GM21529 (cell line): ENCODE measurements around the gene CALHM5.

Source experiments
- ATAC-seq: cut with Tn5 transposase; IDR thresholded peaks from one replicate; pipeline ENCODE4 v1.9.1; 2021; ENCODE audit not compliant: unreplicated experiment

The CALHM5 gene

DNA sequence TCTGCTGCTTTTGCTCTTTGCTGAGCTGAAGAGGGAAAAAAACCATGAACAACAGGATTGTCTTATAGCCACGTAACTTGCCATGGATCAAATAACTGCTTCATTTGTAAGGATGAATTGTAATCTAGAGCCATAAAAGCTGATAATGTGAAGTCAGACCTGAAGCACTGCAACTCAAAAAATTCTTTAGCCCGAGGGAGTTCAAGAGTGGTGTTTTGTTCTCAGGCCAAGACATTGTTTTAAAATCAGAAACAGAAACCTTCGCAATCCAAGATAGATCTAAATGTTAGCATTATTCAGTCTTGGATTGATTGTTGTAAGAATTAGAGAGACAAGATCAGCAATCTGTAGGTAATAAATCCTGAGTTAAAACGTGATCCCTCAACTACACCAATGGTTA is 34.2 kb downstream of the CALHM5 start, which contains the start of gene TRAPPC3L:
Gene TRAPPC3L, minus strand, starts transcription at position 34 of the 400 bp plus-strand sequence. CDS start 170 bp downstream, outside the sequence.
- ATAC-seq: no peak

DNA sequence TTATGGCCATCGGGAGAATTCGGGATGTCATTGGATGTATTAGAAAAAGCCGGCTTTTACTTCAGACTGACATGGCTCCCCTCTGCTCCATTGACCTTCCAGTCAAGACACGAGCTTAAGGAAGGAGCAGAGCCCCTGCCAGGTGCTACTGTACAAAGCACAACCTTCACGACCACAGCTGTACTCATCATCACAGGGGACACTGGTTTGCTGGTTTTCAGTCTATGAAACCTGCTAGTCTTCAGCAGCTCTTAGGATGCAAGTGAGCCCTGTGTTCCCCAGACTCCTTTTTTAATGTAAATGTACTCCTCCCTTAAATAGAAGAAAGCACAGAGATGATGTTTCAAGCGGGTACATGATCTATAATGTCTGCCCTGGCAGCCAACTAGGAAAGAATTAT is 35.9 kb downstream of the CALHM5 start:
- no peak for ATAC-seq

DNA sequence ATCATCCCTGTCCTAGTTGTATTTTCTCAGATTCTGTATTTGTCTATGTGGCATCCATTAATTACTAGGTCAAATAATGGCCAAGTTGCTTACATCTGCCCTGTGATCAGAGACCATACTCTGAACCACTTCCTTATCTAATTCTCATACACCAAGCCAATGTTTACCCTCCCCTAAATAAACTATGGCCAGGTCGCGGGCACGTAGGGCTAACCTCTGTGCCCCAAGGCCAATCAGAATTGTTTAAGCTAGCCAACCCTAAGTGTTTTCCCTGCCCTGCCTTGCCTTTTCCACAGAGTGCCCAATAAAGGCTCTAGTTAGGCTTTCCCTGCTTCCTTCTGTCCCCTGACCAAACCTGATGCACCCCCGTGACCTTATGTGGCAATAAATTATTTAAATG is 39.4 kb downstream of the CALHM5 start:
- no peak for ATAC-seq

DNA sequence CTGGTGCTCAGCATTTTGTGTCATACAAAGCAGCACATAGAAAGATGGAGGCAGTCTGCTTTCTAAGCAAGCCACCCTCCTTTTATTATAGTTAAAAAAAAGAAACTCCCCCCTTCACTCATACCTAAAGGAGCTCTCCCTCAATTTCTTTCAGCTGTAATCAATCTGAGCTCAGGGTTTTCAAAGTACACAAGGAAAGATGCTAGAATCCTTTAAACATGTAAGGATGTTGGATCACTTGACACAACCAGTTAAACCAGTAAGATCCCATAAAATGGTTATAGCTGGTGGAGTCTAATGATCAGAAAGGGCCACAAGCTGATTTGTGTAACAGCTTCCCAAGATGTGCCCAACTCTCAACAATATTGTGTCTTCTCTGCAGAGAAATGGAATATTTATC is 42.0 kb downstream of the CALHM5 start, which contains the start of gene CALHM4:
Gene CALHM4, plus strand, starts transcription at position 301 of the 400 bp plus-strand sequence. Its CDS starts 43 bp downstream, at position 344.
- no peak for ATAC-seq

DNA sequence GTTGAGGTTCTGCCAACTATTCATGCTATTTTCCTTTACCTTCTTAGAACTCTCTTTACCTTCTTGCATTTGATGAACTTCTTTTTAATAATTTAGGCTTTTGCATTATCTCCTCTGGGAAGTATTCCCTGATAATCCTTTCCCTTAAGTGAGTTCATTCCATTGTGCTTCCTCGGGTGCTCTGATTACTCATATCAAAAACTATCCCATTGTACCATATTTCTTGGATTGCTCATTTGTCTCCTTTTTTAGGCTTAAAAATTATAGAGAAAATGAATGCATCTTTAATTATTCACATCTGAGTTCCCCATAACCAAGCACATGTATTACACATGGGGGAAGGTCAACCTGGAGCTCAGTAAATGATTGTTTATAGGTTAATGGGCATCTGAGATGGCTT is 44.6 kb downstream of the CALHM5 start:
- no peak for ATAC-seq

DNA sequence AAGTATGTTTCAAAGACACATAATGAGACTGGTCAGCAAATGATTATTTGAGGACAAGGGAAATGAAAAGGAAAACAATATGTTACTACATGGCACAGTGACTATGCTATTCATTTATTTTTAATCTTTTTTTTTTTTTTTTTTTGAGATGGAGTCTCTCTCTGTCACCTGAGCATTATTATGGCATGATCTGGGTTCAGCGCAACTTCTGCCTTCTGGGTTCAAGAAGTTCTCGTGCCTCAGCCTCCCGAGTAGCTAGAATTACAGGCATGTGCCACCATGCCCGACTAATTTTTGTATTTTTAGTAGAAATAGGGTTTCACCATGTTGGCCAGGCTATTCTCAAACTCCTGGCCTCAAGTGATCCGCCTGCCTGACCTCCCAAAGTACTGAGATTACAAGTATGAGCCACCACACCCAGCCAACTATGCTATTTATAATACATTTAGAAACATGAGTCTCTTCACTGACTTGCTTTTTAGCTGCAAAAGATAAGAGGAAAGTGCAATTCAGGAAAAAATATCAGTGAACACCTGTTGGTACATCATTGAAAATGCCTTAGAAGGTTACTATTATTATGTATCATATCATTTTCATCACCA is 45.5 kb downstream of the CALHM5 start:
- no peak for ATAC-seq

DNA sequence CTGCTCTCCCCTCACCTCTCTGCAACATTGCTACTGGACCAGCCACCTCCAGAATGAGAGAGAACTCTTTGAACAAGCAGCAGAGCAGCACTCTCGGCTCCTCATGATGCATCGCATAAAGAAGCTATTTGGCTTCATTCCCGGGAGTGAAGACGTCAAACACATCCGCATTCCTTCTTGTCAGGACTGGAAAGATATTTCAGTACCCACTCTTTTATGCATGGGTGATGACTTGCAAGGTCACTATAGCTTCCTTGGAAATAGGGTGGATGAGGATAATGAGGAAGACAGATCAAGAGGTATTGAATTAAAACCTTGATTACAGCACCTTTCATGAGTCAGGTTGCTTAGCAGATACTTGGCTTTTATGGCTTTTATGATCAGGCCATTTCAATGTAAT is 46.5 kb downstream of the CALHM5 start:
- ATAC-seq: no peak

DNA sequence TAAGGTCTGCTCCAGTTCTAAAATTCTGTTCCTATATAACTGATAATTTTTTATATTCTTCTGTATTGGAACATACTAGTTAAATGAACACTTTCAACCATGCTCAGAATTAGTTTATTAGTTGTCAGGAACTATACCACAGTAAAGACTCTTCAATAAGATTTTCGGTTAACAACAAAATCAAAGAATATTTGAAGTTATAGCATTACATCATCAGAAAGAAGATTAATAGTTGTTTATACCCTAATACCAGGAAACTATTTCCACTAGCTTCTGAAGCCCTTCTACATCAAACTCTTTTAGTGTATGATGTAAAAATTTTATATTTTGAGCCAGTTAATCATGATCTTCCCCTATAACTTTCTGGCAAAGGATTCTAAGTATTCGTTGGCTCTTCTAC is 48.7 kb downstream of the CALHM5 start:
- no peak for ATAC-seq

DNA sequence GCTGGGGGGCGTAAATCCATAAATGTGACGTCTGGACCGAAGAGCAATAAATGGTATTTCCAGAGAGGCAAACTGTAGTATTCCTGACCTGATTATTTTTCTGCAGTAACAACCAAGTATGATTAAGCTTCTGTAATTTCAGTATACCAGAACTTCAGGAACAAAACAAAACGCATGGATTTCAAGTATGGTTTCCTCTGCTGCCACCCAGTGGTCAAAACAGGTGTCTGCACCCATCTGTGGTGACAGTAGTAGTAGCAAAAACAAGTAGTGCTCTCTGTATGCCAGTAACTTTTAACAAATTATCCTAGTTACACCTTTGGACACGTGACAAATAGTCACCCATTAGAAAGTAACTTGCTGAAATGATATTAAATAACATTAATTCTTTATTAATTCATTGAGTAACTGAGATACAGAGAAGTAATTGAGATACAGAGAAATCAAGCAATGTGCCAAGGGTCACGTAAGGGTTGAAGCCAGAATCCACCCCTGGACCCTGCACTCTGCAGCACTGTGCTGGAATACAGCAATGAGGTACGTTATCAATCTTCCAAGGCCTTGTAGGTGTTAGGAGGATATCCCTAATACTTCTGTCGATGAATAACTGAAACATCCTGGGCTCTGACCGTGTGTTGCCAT is 50.1 kb downstream of the CALHM5 start:
- ATAC-seq: peak; percentile 67

DNA sequence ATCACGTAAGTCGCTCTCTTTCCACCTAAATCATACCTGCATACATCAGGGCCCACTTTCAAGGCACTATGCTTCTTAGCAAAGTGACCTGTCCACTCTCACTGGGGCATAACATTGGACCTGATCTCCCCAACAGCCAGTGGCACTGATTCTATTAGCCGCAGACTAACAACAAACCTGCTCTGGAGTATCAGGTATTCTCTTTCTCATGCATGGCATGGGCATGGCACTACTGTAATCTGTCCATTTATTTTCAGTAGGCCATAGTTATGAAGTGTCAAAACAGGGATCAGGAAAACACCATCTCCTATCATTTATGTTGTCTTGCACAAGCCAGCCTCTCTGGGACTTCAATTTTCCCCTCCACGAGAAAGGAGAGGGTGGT is 50.6 kb downstream of the CALHM5 start:
- ATAC-seq: no peak

DNA sequence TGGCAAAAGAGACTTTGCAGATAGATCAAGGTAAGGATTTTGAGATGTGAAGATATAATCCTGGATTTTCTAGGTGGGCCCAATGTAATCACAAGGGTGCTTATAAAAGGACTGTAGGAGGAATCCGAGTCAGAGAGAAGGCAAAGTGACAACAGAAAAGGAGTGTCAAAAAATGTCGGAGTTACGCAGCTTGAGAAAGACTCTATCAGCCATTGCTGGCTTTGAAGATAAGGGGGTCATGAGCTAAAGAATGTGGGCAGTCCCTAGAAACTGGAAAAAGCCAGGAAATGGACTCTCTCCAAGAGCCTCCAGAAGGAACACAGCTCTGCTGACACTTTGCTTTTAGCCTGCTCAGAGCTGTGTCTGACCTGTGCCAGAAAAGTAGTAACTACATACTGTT is 51.2 kb downstream of the CALHM5 start:
- ATAC-seq: no peak

DNA sequence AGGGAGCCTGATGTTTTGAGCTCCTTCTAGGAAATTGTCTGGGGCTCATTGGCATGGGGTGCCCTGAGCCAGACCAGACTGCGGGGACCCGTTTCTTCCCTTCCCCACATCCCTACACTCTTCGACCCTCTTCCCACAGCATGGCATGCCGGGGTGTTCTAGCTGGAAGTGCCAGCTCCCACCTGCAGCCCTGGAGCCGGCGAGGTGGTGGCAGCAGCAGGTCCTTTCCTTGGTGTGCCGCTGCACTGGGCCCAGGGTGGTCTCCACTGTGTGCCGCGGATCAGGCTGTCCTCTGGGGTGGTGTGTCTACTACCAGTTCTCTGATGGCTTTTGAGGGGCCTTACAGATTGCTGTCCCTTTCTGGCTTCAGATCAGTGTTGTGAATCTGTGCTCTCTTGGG is 52.4 kb downstream of the CALHM5 start:
- ATAC-seq: no peak

DNA sequence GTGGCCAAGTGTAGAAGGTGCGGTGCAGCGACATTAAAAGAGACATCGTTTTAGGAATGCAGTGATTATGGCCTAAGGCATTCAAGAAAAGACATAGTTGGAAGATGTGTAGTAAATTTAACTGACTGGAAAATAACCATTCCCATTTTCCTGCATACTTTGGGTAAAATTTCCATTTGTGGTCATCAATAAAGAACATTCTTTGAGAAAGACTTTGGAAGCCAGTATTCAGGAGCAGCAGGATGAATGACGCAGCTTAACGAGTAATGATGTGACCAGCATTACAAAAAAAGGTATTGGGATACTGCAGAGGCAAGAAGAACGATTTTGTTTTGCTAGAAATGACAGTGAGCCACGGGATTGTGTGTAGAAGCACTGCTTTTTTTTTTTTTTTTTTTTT is 52.9 kb downstream of the CALHM5 start:
- ATAC-seq: no peak

DNA sequence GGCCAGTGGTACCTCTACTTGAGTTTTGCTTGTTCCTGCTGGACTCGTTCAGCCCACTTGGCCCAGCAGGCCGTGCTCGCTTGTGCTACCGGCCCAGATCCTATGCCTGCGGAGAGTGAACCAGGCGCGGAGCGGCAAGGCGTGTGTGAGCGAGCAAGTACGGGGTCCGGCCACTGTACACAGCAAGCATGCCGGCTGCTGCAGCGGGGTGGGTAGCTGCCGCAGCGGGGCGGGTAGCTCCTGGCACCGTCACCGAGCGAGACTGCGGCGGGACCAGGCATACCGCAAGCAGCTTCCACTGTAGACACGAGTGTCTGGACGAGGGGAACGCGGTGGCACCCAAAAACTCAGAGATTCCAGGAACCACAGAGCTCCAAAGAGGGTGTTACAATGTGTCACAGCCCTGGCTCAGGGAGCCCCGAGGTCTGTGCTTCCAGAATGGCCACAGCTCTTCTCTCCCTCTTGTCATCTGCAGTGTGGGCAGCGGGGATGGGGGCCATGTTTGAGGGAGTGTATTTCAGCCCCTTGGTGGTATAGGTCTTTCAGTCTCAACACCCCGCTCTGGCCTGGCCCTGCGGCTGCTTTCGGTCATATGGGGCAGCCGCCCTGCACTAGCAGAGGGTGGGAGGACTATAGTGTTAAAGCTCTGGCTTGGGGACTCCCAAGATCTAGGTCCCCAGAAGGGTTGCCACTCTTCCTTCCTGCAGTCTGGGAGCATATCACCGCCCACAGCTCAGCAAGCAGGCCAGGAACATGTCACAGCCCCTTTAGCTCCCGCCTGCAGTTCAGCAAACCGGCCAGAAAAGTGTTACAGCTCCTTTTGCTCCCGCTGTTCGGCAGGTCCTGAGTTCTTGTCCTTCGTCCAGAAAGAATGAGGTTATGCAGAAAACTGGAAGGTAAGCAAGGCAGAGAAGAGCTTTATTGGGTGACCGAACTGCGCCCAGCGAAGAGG is 53.8 kb downstream of the CALHM5 start:
- ATAC-seq: no peak

DNA sequence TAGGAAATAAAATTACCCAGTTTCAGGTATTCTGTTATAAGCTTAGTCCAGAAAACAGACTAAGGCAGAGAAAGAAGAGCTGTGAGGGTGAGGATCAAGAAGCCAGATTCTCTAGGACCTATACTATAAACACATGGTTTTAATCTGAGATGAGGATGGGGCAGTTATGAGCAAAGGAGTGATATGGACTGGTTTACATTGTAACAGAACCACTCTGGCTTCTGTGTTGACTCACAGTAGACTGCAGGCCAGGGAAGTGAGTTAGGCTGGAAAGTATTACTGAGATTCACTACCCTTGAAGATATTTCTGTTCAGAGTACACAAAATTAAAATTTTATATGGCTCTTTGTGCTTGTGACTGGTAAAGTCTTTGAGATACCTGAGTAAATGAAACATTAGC is 56.7 kb downstream of the CALHM5 start:
- no peak for ATAC-seq

DNA sequence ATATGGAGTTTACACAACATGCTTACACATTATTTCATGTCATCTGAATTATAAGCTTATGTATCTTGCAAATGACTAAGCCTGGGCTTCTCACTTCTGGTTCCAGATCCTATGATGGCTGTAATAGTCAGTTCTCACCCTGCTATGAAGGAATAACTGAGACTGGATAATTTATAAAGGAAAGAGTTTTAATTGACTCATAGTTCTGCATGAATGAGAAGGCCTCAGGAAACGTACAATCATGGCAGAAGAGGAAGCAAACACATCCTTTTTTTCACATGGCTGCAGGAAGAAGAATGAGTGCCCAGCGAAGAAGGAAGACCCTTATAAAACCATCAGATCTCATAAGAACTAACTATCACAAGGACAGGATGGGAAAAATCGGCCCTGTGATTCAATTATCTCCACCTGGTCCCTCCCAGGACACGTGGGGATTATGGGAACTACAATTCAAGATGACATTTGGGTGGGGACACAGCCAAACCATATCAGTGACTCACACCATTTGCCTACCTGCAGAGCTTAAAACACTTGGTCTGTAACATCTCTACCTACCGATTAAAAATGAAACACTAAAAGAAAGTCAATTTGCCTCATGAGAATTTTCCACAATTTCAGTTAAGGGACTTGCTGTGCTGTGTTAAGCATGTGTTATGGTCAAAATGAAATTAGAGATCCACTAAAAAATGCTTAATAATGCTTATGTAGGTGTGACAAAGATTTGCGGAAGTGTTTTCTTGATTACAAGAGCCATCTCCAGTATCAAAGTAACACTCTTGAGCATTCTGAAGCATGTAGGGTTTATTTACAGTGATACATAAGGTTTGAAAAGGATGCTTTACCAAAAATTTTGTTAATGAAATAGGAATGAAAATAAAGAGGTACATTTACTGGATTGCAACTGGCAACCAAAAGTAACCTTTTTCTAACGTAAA is 57.6 kb downstream of the CALHM5 start:
- ATAC-seq: no peak

DNA sequence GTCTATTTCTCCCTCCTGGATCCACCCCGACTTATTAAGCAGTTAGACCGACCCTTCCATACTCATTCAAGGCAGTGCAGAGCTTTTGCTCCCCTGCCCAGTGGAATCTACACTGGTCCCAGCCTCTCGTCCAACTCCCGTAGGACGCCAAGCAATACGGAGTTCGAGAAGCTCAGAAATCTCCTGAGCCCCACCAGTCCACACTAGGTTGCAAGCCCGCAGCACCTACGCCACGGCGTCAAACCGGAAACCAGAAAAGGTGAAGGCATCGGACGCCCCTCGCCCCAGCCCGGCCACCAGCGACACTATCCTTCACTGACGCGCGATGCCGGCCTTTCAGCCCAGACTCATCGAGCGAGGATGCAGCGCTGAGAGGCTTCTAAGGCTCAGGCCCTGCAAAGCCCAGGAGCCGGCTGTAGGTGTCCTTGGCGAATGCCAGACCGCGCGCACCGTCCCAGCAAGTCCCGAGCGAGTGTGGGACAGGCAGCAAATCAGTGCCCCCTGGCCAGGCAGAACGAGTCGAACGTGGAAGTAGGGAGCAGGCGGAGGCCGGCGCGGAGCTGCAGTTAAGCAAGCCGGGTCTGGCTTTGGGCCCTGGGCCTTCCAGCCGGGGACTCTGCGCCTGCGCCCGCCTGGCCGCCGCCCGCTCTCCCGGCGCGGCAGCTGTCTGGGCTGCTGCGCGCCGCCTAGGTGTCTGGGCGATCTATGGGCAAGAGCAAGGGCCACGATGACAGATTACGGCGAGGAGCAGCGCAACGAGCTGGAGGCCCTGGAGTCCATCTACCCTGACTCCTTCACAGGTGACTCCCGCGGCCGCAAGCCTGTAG is 59.6 kb downstream of the CALHM5 start, which contains the start of gene RWDD1:
Gene RWDD1, plus strand, starts transcription at position 649 of the 827 bp plus-strand sequence. Its CDS starts 79 bp downstream, at position 728.
- peak; percentile 92 for ATAC-seq

DNA sequence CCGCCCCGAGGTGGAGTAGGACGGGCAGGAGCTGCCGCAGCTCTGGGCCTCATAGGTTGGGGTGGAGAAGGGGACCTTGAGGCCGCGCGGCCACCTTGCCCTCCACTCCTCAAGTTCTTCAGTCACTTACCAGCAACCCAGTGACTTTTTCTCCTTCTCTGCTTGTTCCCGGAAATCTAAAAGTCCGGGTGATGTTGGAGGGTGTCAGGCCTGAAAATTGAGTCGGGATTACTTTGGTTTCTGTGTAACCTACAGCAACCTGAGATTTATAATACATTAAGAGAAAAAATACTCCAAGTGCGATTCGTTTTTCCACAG is 60.2 kb downstream of the CALHM5 start:
- no peak for ATAC-seq

DNA sequence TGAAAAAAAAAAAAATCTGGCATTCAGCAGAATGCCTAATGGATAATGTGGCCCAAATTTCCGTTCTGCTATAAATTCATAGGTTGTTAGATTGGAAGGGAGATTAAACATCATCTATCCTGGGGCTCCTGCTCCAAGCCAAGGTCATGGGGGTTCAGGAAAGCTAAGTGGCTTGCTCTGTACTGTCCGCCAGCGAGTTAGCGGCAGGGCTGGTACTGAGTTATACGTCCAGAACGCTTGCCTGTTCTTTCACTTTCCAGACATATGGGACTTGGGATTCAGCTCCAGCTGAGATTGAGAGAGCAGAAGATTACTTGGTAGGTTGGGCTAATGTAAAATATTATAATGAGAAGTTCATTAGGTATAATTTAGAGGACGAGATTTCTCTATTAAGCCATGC is 60.7 kb downstream of the CALHM5 start:
- ATAC-seq: no peak
